ENCODE measurements around the gene BTN3A1. TPM values are rescaled to one million over a fixed set of nuclear protein-coding genes. Genes with fewer than 3 reads are reported as not detected.

The BTN3A1 gene
- total RNA-seq, 1 experiment from 2014 or later: 5.4 TPM

DNA sequence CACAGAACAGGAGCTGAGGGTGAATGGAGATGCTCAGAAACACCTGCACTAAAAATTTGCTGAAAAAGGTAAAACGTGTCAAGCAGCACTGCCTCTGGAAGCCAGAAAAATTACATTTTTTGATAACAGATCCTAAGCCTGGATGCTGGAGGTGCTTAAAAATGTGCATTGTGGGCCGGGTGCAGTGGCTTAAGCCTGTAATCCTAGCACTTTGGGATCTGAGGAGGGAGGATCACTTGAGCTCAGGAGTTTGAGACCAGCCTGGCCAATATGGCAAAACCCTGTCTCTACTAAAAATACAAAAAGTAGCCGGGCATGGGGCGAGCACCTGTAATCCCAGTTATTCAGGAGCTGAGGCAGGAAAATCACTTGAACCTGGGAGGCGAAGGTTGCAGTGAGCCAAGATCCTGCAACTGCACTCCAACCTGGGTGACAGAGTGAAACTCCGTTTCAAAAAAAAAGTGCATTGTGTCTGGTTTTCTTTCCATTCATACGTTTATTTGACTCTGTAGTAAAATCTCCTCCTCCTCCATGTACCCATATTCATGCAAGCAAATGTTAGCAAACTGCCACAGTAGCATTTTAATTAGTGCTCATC is 587 bp upstream of the BTN3A1 start:
- no peaks in the 10 kb centered on the region for H3K79me2 ChIP-seq (ENCODE audit: low read length)
- peak overlapping the region; percentile 96 for H2AFZ ChIP-seq (ENCODE audit: low read length)
- no peak for DNase-seq
- H3K4me2 ChIP-seq (ENCODE audit: low read length): peak overlapping the region; percentile 94
- H3F3A ChIP-seq (ENCODE audit: low read length, unreplicated experiment): no peaks in the 10 kb centered on the region
- H3K9ac ChIP-seq (ENCODE audit: low read length): peak overlapping the region; percentile 53
- H4K20me1 ChIP-seq (ENCODE audit: low read length): no peaks in the 10 kb centered on the region
- intact Hi-C loops (cut with micrococcal nuclease): loop anchor here (5.0 kb wide), 1 partner anchor 34 kb away; the partner anchor contains the start of gene BTN3A2
- H3K36me3 ChIP-seq (ENCODE audit: low read depth, low read length): no peaks in the 10 kb centered on the region
- peak overlapping the region; percentile 85 for H3K4me3 ChIP-seq (ENCODE audit: low read length)
- TF ChIP-seq EZH2phosphoT487 (IDR thresholded peaks at IDR 0.05; ENCODE audit: borderline replicate concordance, low read length) (no peak), CTCF (conservative IDR thresholded peaks at IDR 0.05; ENCODE audit: low read depth, low read length) (no peak), EZH2 (IDR thresholded peaks at IDR 0.05; ENCODE audit: low read length, unreplicated experiment) (no peak)
- ATAC-seq: peak; percentile 11
- ChIA-PET CTCF (no interaction called here), POLR2A (ENCODE audit: unreplicated experiment) (no interaction called here)
- no peaks in the 10 kb centered on the region for H3K9me3 ChIP-seq (ENCODE audit: low read length)
- BruUV-seq (replicated peaks): no TSS peak
- no peaks in the 10 kb centered on the region for H3K27me3 ChIP-seq (ENCODE audit: low read length)
- no peaks in the 10 kb centered on the region for H3K9me2 ChIP-seq (replicated peaks; ENCODE audit: low read length)
- peaks cover 7% of the 10 kb centered on the region; the same call in 1 of the 2 replicates for H3K4me1 ChIP-seq (ENCODE audit: insufficient read depth, low read length)
- no peak overlapping the region for H3K27ac ChIP-seq (ENCODE audit: low read length)

DNA sequence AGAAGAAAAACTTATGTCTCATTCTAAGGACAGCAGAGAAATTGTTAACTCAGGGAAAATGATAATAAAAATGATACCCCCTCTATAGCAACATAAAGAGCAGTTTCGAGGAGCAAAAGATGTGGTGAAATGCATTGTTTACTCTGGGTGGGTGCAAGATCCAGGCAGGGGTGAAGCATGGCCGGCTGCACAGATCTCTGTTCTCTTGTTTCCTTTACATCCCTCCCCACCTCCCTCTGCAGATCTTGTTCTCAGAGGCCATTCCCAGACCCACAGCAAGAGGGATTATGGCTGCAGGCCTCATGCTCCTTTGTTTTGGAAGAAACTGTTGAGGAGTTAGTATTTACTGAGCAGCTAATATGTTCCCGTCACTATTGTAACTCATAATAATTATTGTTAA is 1.8 kb downstream of the BTN3A1 start:
- Histone ChIP-seq H2AFZ (ENCODE audit: low read length) (no peak overlapping the region), H3K9me3 (ENCODE audit: low read length) (no peaks in the 10 kb centered on the region), H4K20me1 (ENCODE audit: low read length) (no peaks in the 10 kb centered on the region), H3K4me3 (ENCODE audit: low read length) (no peak overlapping the region), H3K27ac (ENCODE audit: low read length) (no peak overlapping the region), H3K9ac (ENCODE audit: low read length) (no peak overlapping the region), H3F3A (ENCODE audit: low read length, unreplicated experiment) (no peaks in the 10 kb centered on the region), H3K79me2 (ENCODE audit: low read length) (no peaks in the 10 kb centered on the region), H3K4me1 (ENCODE audit: insufficient read depth, low read length) (peaks cover 7% of the 10 kb centered on the region; the same call in 1 of the 2 replicates), H3K27me3 (ENCODE audit: low read length) (no peaks in the 10 kb centered on the region), H3K4me2 (ENCODE audit: low read length) (no peak overlapping the region), H3K9me2 (replicated peaks; ENCODE audit: low read length) (no peaks in the 10 kb centered on the region), H3K36me3 (ENCODE audit: low read depth, low read length) (no peaks in the 10 kb centered on the region)
- DNase-seq (no peak), ATAC-seq (no peak)
- no TSS peak for BruUV-seq (replicated peaks)
- ChIA-PET CTCF (no interaction called here), POLR2A (ENCODE audit: unreplicated experiment) (no interaction called here)
- intact Hi-C loops (cut with micrococcal nuclease): loop anchor here (2.0 to 5.0 kb wide), 2 partner anchors 37 kb away; partner anchors contain the start of genes BTN3A2 and BTN3A3
- TF ChIP-seq EZH2phosphoT487 (IDR thresholded peaks at IDR 0.05; ENCODE audit: borderline replicate concordance, low read length) (no peak), EZH2 (IDR thresholded peaks at IDR 0.05; ENCODE audit: low read length, unreplicated experiment) (no peak), CTCF (conservative IDR thresholded peaks at IDR 0.05; ENCODE audit: low read depth, low read length) (no peak)

GRCh38 chr6:26404546-26404945 is 2.5 kb downstream of the BTN3A1 start:
- Histone ChIP-seq H4K20me1 (ENCODE audit: low read length) (no peaks in the 10 kb centered on the region), H3K27ac (ENCODE audit: low read length) (no peak overlapping the region), H3K79me2 (ENCODE audit: low read length) (no peaks in the 10 kb centered on the region), H3K4me2 (ENCODE audit: low read length) (no peak overlapping the region), H3K9me2 (replicated peaks; ENCODE audit: low read length) (no peaks in the 10 kb centered on the region), H3K36me3 (ENCODE audit: low read depth, low read length) (no peaks in the 10 kb centered on the region), H3K4me3 (ENCODE audit: low read length) (no peak overlapping the region), H3K9ac (ENCODE audit: low read length) (no peak overlapping the region), H2AFZ (ENCODE audit: low read length) (no peak overlapping the region), H3K27me3 (ENCODE audit: low read length) (no peaks in the 10 kb centered on the region), H3K4me1 (ENCODE audit: insufficient read depth, low read length) (peaks cover 7% of the 10 kb centered on the region; the same call in 1 of the 2 replicates), H3K9me3 (ENCODE audit: low read length) (no peaks in the 10 kb centered on the region), H3F3A (ENCODE audit: low read length, unreplicated experiment) (no peaks in the 10 kb centered on the region)
- no TSS peak for BruUV-seq (replicated peaks)
- POLR2A ChIA-PET (ENCODE audit: unreplicated experiment): no interaction called here
- intact Hi-C loops (cut with micrococcal nuclease): loop anchor here (5.0 kb wide), 1 partner anchor 37 kb away; the partner anchor contains the start of gene BTN3A2
- CTCF ChIA-PET: no interaction called here
- ATAC-seq: no peak
- TF ChIP-seq EZH2phosphoT487 (IDR thresholded peaks at IDR 0.05; ENCODE audit: borderline replicate concordance, low read length) (no peak), CTCF (conservative IDR thresholded peaks at IDR 0.05; ENCODE audit: low read depth, low read length) (no peak), EZH2 (IDR thresholded peaks at IDR 0.05; ENCODE audit: low read length, unreplicated experiment) (no peak)
- no peak for DNase-seq
